Pancreas (tissue), 10 donors: ENCODE data around the gene PHIP. TPM values are rescaled to one million over a fixed set of nuclear protein-coding genes. Genes with fewer than 3 reads are reported as not detected.

Experiments
- ATAC-seq, 4 donors: fragments of 200-7000 bp; cut with Tn5 transposase; one replicate each; pipeline versions ENCODE4 v1.8.0 to v1.9.1; 2020; ENCODE audit warnings: mild to moderate bottlenecking in 4 of 4, moderate library complexity in 4 of 4
- DNase-seq, 6 donors: peaks; one replicate each; pipeline ENCODE4 v3.0.0-alpha.2; 2020
- FAIRE-seq: peaks from 2 replicates; lab custom pipeline; 2012; peaks lifted over from hg19 to GRCh38; lab: Jason Lieb, UNC
- H3K27ac ChIP-seq, 4 donors: fragments of 200-600 bp; sonication (generic); 1 replicate in 3 of 4; 2 replicates in 1 of 4; pipeline versions ENCODE4 v1.5.0 to v1.8.0; 2020
- H3K27me3 ChIP-seq, 4 donors: fragments of 200-600 bp; one replicate each; pipeline ENCODE4 v1.8.0; 2021
- H3K36me3 ChIP-seq, 3 donors: fragments of 200-600 bp; sonication (generic) in 1 of 3; one replicate each; pipeline versions ENCODE4 v1.5.0 to v1.8.0; 2020 to 2021
- H3K4me1 ChIP-seq, 3 donors: fragments of 200-600 bp; one replicate each; pipeline ENCODE4 v1.8.0; 2021
- H3K4me3 ChIP-seq, 4 donors: fragments of 200-600 bp; sonication (generic) in 2 of 4; one replicate each; pipeline versions ENCODE4 v1.5.0 to v1.8.0; 2020 to 2021
- H3K9me3 ChIP-seq, 4 donors: fragments of 200-600 bp; one replicate each; pipeline ENCODE4 v1.8.0; 2021
- CTCF ChIP-seq, 4 donors: fragments of 200-600 bp; sonication (generic) in 3 of 4; IDR thresholded peaks; one replicate each; pipeline versions ENCODE4 v1.5.0 to v1.8.0; 2021; ENCODE audit warnings: antibody characterized with exemption in 4 of 4
- WGBS, 2 donors: extraction: QIAGEN DNeasy Blood & Tissue Kit; methylation state at CpG; one replicate each; pipeline ENCODE4 v1.1.7; 2013; 5-methylcytosine and 5-hydroxymethylcytosine counted together
- intact Hi-C, 3 donors: fragments of 100-400 bp; cut with DNase I; formaldehyde crosslinking; loops; one replicate each; pipeline versions ENCODE4 v1.11.1 to v1.14.2; 2022
- polyA plus RNA-seq, 2 donors: library from polyadenylated mRNA; stranded (reverse); fragments of 200-250 nt; gene quantifications; one replicate each; pipeline ENCODE4 v1.2.3, GENCODE V29; 2013
- total RNA-seq, 6 donors: library from RNA; stranded (reverse); fragmentation: NEBNext Ultra II Directional in 4 of 6; extraction: Animal tissue kit (Norgen Biotek cat#: 25700) in 4 of 6; gene quantifications; one replicate each; pipeline versions ENCODE4 v1.2.1 to v1.2.4, GENCODE V29; 2021 to 2023
- donor health status: healthy with polysubstance abuse.
- donor health status: DM: no; HTN: no; CAD: no; lungs with moderate emphysema.
- donor health status: DM: no; HTN: no; CAD: no.
- donor health status: control.
- donor health status: control.
- donor health status: Bipolar disorder and iron deficiency.
- donor health status: DM: yes; HTN: yes; CAD: no.
- donor health status: DM: no; HTN: no; CAD: no.
- donor health status: DM: no; HTN: no; CAD: no.
- donor health status: DM: yes; HTN: yes; CAD: no.

The PHIP gene
- total and polyA plus RNA-seq, 8 donors = 8.3 to 17.9 (median 11.0) TPM

DNA sequence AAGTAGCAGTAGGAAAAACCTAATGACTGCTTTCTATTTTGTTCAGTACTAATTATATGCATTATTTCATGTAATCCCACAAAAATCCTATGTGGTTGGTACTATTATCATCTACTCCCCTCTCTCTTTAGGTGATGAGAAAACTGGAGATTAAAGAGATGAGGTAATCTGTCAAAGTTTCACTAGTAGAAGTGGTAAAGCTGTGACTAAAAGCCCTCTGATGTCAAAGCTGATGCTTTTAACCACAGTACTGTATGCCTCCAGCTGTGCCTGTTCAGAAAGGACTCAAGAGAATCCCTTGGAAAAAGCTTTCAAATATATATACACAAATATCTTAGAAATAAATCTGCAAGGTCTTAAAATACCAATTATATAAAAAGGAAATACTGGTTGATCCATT lies 38.0 kb downstream of the PHIP start:
- intact Hi-C loops = no loop called here
- H3K9me3 ChIP-seq = no peaks in the 10 kb centered on the region
- DNase-seq = no peak
- peaks cover 0 to 21% (median 11%) of the 10 kb centered on the region in 3 donors for H3K36me3 ChIP-seq
- no peaks in the 10 kb centered on the region for H3K27me3 ChIP-seq
- no peak overlapping the region for H3K27ac ChIP-seq
- H3K4me3 ChIP-seq = no peak overlapping the region
- peaks cover 0 to 5% (median 0%) of the 10 kb centered on the region in 3 donors for H3K4me1 ChIP-seq
- no peak for TF ChIP-seq CTCF (IDR thresholded peaks at IDR 0.05)
- ATAC-seq = no peak
- FAIRE-seq = no peak

GRCh38 chr6:79038061-79038460 lies 40.0 kb downstream of the PHIP start:
- DNase-seq = no peak
- no peak for ATAC-seq
- no peak overlapping the region for H3K4me3 ChIP-seq
- H3K36me3 ChIP-seq = peaks cover 0 to 21% (median 11%) of the 10 kb centered on the region in 3 donors
- TF ChIP-seq CTCF (IDR thresholded peaks at IDR 0.05) = no peak
- H3K27me3 ChIP-seq = no peaks in the 10 kb centered on the region
- H3K4me1 ChIP-seq = peaks cover 0 to under 1% (median 0%) of the 10 kb centered on the region in 3 donors
- no peak for FAIRE-seq
- no peak overlapping the region for H3K27ac ChIP-seq
- intact Hi-C loops = no loop called here
- H3K9me3 ChIP-seq = no peaks in the 10 kb centered on the region

DNA sequence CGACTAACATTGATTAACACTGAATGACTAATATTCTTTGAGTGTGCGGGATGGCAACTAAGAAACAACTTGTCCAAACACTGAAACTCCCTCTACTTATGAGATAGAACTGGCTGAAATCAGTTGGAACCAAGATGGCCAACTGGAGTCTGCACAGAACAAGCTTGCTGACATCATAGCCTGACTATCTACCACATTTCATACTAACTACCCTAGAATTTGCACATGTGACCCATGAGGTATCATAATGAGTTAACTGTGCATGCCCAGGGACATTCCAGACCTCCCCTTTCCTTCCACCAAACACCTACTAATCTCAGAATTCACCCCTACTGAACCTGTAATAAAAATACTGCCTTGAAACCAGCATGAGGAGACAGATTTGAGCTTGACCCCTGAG lies 43.2 kb downstream of the PHIP start:
- FAIRE-seq (no peak), DNase-seq (no peak), ATAC-seq (peak in 1 of 4 donors; percentile 18)
- Histone ChIP-seq H3K36me3 (peaks cover 0 to 20% (median 4%) of the 10 kb centered on the region in 3 donors), H3K27ac (no peak overlapping the region), H3K27me3 (no peaks in the 10 kb centered on the region), H3K4me1 (no peaks in the 10 kb centered on the region), H3K9me3 (no peaks in the 10 kb centered on the region), H3K4me3 (no peak overlapping the region)
- TF ChIP-seq CTCF (IDR thresholded peaks at IDR 0.05) = no peak
- intact Hi-C loops = no loop called here
- 69 to 72% methylated on average over 2 of the region's 2 CpGs for WGBS, 2 donors

- FAIRE-seq = no peak
- Histone ChIP-seq H3K27me3 (no peaks in the 10 kb centered on the region), H3K36me3 (peaks cover 0 to 20% (median 3%) of the 10 kb centered on the region in 3 donors), H3K27ac (no peak overlapping the region), H3K4me1 (no peaks in the 10 kb centered on the region), H3K4me3 (no peak overlapping the region), H3K9me3 (no peaks in the 10 kb centered on the region)
- no peak for TF ChIP-seq CTCF (IDR thresholded peaks at IDR 0.05)
- WGBS, 2 donors = 94 to 96% methylated on average over 3 of the region's 3 CpGs
- ATAC-seq = no peak
- DNase-seq = no peak
- intact Hi-C loops = no loop called here
Observed at GRCh38 chr6:79033279-79033678, 44.8 kb downstream of the PHIP start.

DNA sequence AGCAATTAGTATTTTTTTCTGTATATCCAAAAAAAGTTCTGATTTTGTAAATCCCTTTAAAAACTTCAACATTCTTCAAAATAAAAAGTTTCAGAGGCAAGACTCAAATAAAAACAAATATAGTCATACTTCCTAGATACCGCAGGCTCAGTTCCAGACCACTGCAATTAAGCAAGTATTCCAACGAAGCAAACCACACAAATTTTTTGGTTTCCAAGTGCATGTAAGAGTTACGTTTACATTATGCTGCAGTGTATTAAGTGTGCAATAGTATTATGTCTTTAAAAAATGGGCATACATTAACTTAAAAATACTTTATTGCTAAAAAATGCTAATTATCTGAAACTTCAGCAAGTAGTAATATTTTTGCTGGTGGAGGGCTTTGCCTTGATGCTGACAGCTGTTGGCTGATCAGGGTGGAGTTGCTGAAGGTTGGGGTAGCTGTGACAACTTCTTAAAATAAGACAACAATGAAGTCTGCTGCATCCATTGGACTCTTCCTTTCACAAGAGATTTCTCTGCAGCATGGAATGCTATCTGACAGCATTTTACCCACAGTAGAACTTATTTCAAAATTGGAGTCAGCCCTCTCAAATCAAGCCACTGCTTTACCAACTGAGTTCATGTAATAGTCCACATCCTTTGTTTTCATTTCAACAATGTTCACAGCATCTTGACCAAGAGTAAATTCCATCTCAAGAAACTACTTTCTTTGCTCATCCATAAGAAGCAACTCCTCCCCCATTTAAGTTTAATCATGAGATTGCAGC lies 46.0 kb downstream of the PHIP start:
- Histone ChIP-seq H3K27ac (no peak overlapping the region), H3K9me3 (no peaks in the 10 kb centered on the region), H3K36me3 (peaks cover 0 to 11% (median 0%) of the 10 kb centered on the region in 3 donors), H3K4me3 (no peak overlapping the region), H3K27me3 (no peaks in the 10 kb centered on the region), H3K4me1 (no peaks in the 10 kb centered on the region)
- TF ChIP-seq CTCF (IDR thresholded peaks at IDR 0.05) = no peak
- ATAC-seq (no peak), DNase-seq (no peak), FAIRE-seq (no peak)
- 83 to 89% methylated on average over 3 of the region's 3 CpGs for WGBS, 2 donors
- intact Hi-C loops = no loop called here
